ENCODE results near the gene GGCT. TPM values are rescaled to one million over a fixed set of nuclear protein-coding genes. Genes with fewer than 3 reads are reported as not detected.
A peak's percentile ranks its signal among the peaks of the same experiment; 100 is the strongest.

Gene GGCT, protein sequence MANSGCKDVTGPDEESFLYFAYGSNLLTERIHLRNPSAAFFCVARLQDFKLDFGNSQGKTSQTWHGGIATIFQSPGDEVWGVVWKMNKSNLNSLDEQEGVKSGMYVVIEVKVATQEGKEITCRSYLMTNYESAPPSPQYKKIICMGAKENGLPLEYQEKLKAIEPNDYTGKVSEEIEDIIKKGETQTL
- 10 to 100 TPM; 10.8 to 39.9 (median 17.8) TPM for total RNA-seq

DNA sequence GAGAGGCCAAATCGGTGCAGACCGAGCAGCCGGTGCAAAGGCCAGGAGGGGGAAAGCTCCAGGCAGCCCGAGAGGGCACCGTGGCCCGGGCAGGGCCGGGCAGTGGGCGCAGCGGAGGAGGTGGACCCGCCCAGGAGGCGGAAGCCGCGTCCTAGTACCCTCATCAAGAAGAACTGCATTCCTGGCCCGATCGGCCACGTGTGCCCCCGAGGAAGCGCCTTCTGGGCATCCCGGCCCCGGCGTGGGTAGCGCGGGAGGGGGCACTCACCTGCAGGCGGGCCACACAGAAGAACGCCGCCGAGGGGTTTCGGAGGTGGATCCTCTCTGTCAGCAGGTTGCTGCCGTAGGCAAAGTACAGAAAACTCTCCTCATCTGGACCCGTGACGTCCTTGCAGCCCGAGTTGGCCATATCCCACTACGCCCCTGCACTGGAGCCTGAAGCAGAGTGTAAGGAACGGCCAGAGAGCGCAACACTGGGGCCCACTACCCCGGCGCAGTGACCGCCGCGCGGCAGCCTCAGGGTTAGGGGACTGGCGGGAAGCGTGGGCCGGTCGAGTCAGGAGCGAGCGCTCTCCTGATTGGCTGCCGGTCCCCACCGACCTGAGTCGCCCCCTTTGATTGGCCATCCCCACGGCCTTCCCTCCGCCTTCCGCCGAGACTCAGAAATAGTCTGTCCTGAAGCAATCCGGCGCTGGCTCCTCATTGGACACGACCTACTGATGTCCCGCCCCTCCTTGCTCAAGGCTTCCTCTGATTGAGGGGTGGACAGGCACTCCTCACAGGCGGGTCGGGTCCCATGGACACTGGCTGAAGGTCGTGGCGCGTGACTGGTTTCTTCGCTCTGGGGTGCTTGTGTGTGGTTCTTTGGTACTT is at the start of gene GGCT:
Gene GGCT, minus strand, starts transcription at position 529 of the 873 bp plus-strand sequence. Its CDS starts 120 bp downstream, at position 409.
- Histone ChIP-seq H3K27me3 (no peaks in the 10 kb centered on the region), H3K27ac (replicated peaks in 1 of 4) (peak within 1 kb of the TSS; percentile 81 to 93 (median 86)), H3K9me3 (no peaks in the 10 kb centered on the region), H3K4me1 (peaks cover 17 to 34% (median 24%) of the 10 kb centered on the region in 4 donors), H3K4me3 (peak within 1 kb of the TSS; percentile 83 to 96 (median 88)), H3K36me3 (peaks cover 0 to under 1% (median 0%) of the 10 kb centered on the region in 4 donors)
- intact Hi-C loops (cut with DNase I) = loop anchor here (2.0 kb wide), 1 partner anchor 46 kb away; no protein-coding TSS in a partner anchor
- peak; percentile 100 for DNase-seq (ENCODE audit: extremely low spot score)
- TF ChIP-seq POLR2A (IDR thresholded peaks at IDR 0.05; ENCODE audit: low read depth) (peak; percentile 13), EP300 (IDR thresholded peaks at IDR 0.05) (no peak), POLR2AphosphoS5 (IDR thresholded peaks at IDR 0.05) (peak; percentile 87 to 91)
- TF ChIP-seq, protein P1, sequence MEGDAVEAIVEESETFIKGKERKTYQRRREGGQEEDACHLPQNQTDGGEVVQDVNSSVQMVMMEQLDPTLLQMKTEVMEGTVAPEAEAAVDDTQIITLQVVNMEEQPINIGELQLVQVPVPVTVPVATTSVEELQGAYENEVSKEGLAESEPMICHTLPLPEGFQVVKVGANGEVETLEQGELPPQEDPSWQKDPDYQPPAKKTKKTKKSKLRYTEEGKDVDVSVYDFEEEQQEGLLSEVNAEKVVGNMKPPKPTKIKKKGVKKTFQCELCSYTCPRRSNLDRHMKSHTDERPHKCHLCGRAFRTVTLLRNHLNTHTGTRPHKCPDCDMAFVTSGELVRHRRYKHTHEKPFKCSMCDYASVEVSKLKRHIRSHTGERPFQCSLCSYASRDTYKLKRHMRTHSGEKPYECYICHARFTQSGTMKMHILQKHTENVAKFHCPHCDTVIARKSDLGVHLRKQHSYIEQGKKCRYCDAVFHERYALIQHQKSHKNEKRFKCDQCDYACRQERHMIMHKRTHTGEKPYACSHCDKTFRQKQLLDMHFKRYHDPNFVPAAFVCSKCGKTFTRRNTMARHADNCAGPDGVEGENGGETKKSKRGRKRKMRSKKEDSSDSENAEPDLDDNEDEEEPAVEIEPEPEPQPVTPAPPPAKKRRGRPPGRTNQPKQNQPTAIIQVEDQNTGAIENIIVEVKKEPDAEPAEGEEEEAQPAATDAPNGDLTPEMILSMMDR (IDR thresholded peaks at IDR 0.05) = no peak
- 0% methylated on average over 7 of the region's 64 CpGs for WGBS

DNA sequence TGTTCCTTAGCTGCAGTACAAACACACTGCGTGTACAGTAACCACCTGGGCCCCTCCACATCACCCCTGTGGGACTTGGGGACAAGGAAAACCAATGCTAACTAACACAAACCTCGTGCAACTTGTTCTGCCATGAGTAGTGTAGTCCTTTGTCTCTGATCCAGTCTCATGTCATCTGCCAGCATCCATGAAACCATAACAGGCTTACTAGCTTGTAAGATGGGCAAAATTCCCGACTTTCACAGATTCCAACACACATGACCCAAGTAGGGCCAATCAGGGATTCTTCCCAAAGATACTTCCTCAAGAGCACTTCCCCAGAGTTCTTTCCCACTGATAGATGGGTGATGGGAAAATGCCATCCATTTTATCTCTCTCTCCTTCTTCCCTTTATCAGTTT is 48.9 kb upstream of the GGCT start:
- intact Hi-C loops (cut with DNase I) = no loop called here
- no peak for DNase-seq (ENCODE audit: extremely low spot score)
- TF ChIP-seq POLR2AphosphoS5 (IDR thresholded peaks at IDR 0.05) (no peak), POLR2A (IDR thresholded peaks at IDR 0.05; ENCODE audit: low read depth) (no peak), EP300 (IDR thresholded peaks at IDR 0.05) (no peak)
- TF ChIP-seq, protein P1 (IDR thresholded peaks at IDR 0.05) = no peak
- Histone ChIP-seq H3K4me1 (peaks cover 15 to 21% (median 18%) of the 10 kb centered on the region in 4 donors), H3K4me3 (no peak overlapping the region), H3K36me3 (peaks cover 0 to 26% (median 12%) of the 10 kb centered on the region in 4 donors), H3K27ac (replicated peaks in 1 of 4) (no peak overlapping the region), H3K9me3 (no peaks in the 10 kb centered on the region), H3K27me3 (no peaks in the 10 kb centered on the region)
- 93% methylated on average over 3 of the region's 3 CpGs for WGBS

DNA sequence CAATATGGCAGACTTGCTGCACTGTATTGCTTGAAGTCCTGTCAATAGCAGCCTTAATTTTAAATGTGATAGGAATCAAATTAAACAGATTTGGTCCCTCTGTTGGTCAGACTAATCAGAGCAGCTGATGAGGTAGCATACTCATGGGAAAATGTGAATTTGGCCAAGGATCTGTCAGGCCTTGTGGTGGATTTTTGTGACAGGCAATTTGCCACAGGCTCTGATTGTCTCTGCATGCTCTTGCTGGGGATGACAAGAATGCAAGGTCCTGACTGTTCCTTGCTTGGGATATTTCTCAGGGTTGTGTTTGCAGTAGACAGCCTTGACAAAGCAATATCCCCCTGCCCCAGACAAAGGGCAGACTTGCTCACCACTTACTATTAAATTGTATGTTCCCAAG is 48.5 kb upstream of the GGCT start:
- Histone ChIP-seq H3K27me3 (no peaks in the 10 kb centered on the region), H3K4me1 (peaks cover 15 to 23% (median 19%) of the 10 kb centered on the region in 4 donors), H3K27ac (replicated peaks in 1 of 4) (no peak overlapping the region), H3K4me3 (no peak overlapping the region), H3K9me3 (no peaks in the 10 kb centered on the region), H3K36me3 (peaks cover 0 to 23% (median 11%) of the 10 kb centered on the region in 4 donors)
- TF ChIP-seq EP300 (IDR thresholded peaks at IDR 0.05) (no peak), POLR2AphosphoS5 (IDR thresholded peaks at IDR 0.05) (no peak), POLR2A (IDR thresholded peaks at IDR 0.05; ENCODE audit: low read depth) (no peak)
- TF ChIP-seq, protein P1 (IDR thresholded peaks at IDR 0.05) = no peak
- intact Hi-C loops (cut with DNase I) = no loop called here
- DNase-seq (ENCODE audit: extremely low spot score) = no peak

DNA sequence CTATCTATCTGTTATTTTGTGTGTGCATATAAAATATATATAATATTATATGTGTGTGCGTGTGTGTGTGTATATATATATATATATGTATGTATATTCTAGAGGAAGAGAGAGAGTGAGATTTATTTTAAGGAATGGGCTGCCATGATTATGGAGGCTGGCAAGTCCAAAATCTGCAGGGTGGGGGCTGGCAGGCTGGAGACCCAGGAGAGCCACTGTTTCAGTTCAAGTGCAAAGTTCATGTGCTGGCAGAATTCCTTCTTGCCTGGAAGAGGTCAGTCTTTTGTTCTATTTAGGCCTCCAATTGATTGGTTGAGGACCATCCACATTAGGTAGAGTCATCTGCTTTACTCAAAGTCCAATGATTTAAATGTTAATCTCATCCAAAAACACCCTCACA is 47.7 kb upstream of the GGCT start:
- H3K36me3 ChIP-seq = peaks cover 0 to 24% (median 14%) of the 10 kb centered on the region in 4 donors
- no peaks in the 10 kb centered on the region for H3K9me3 ChIP-seq
- no peaks in the 10 kb centered on the region for H3K27me3 ChIP-seq
- H3K27ac ChIP-seq (replicated peaks in 1 of 4) = no peak overlapping the region
- no peak for DNase-seq (ENCODE audit: extremely low spot score)
- intact Hi-C loops (cut with DNase I) = no loop called here
- H3K4me1 ChIP-seq = peaks cover 15 to 23% (median 19%) of the 10 kb centered on the region in 4 donors
- 57% methylated on average over 1 of the region's 1 CpG for WGBS
- no peak overlapping the region for H3K4me3 ChIP-seq
- TF ChIP-seq EP300 (IDR thresholded peaks at IDR 0.05) (no peak), POLR2AphosphoS5 (IDR thresholded peaks at IDR 0.05) (no peak), POLR2A (IDR thresholded peaks at IDR 0.05; ENCODE audit: low read depth) (no peak)
- TF ChIP-seq, protein P1 (IDR thresholded peaks at IDR 0.05) = no peak
